ENCODE results near the gene DDIT4L. TPM values are rescaled to one million over a fixed set of nuclear protein-coding genes. Genes with fewer than 3 reads are reported as not detected.
A peak's percentile ranks its signal among the peaks of the same experiment; 100 is the strongest.
"Not testable (repeated sequence)": the region's sequence is repeated elsewhere in the genome, so short reads cannot be mapped to it uniquely, and the experiment has no call there.

The DDIT4L gene
- total and polyA plus RNA-seq, 7 donors = 0.60 to 6.1 (median 2.0) TPM; not detected in 1

DNA sequence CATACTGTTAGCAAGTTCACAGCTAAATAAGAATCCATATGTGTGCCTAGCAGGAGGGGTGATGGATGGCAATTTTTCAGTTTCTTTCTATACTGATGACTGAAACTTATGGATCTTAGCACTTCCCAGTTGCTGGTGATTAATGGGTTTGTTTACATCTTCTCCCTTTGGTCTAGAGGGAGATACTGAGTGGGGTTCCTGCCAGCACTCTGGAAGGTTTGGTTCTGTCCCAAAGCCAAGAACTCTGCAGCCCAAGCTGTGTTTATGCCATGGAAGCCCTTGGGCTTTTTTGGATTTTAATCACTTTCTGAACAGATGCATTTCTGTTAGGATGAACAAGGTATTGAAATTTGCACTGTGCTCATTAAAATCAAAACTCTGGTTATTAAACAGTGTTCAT is 43.5 kb downstream of the DDIT4L start:
- Histone ChIP-seq H3K27ac (peak overlapping the region in 1 of 4 donors; percentile 15), H3K4me1 (peaks cover 0 to 27% (median 11%) of the 10 kb centered on the region in 4 donors)

DNA sequence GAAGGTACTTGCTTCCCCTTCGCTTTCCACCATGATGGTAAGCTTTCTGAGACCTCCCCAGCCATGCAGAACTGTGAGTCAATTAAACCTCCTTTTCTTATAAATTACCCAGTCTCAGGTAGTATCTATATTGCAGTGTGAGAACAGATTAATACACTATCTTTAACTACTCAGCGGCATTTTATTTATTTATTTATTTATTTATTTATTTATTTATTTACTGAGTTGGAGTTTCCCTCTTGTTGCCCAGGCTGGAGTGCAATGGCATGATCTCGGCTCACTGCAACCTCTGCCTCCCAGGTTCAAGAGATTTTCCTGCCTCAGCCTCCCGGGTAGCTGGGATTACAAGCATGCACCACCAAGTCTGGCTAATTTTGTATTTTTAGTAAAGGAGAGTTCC is 52.9 kb downstream of the DDIT4L start:
- H3K27me3 ChIP-seq; DNase-seq; H3K4me3 ChIP-seq; H3K27ac ChIP-seq; H3K9me3 ChIP-seq; H3K36me3 ChIP-seq; intact Hi-C loops (cut with DNase I); H3K4me1 ChIP-seq: not testable (repeated sequence)
- WGBS, 2 donors = 92 to 96% methylated on average over 4 of the region's 4 CpGs

More for the DNA sequence above, 43.5 kb downstream of the DDIT4L start:
- H3K36me3 ChIP-seq = no peaks in the 10 kb centered on the region
- no peak overlapping the region for H3K4me3 ChIP-seq
- TF ChIP-seq POLR2A (IDR thresholded peaks at IDR 0.05) (no peak), EP300 (IDR thresholded peaks at IDR 0.05) (no peak), POLR2AphosphoS5 (IDR thresholded peaks at IDR 0.05) (no peak)
- TF ChIP-seq, protein P1, sequence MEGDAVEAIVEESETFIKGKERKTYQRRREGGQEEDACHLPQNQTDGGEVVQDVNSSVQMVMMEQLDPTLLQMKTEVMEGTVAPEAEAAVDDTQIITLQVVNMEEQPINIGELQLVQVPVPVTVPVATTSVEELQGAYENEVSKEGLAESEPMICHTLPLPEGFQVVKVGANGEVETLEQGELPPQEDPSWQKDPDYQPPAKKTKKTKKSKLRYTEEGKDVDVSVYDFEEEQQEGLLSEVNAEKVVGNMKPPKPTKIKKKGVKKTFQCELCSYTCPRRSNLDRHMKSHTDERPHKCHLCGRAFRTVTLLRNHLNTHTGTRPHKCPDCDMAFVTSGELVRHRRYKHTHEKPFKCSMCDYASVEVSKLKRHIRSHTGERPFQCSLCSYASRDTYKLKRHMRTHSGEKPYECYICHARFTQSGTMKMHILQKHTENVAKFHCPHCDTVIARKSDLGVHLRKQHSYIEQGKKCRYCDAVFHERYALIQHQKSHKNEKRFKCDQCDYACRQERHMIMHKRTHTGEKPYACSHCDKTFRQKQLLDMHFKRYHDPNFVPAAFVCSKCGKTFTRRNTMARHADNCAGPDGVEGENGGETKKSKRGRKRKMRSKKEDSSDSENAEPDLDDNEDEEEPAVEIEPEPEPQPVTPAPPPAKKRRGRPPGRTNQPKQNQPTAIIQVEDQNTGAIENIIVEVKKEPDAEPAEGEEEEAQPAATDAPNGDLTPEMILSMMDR (IDR thresholded peaks at IDR 0.05) = no peak
- intact Hi-C loops (cut with DNase I) = no loop called here
- no peak for DNase-seq
- H3K9me3 ChIP-seq = no peaks in the 10 kb centered on the region
- H3K27me3 ChIP-seq = no peaks in the 10 kb centered on the region

Other genes starting within 250 kb of the DDIT4L start
- 10 to 100 TPM; 31.4 to 53.9 (median 41.0) TPM for gene DNAJB14, start 243.8 kb downstream of the DDIT4L start, total RNA-seq
- 10 to 100 TPM in 2 of 3 donors, 1 to 10 TPM in 1; 9.0 to 19.1 (median 10.2) TPM for gene DNAJB14, start 243.8 kb downstream of the DDIT4L start, polyA plus RNA-seq
- gene H2AZ1, start 240.2 kb downstream of the DDIT4L start, total RNA-seq = 100 to 1,000 TPM; 236 to 621 (median 353) TPM
- gene H2AZ1, start 240.2 kb downstream of the DDIT4L start, polyA plus RNA-seq = 100 to 1,000 TPM; 175 to 543 (median 421) TPM

All from sigmoid colon (tissue), 7 donors.